Astrocyte (in vitro differentiated cells and primary cell): ENCODE data around the gene CACNB2.

Experiments used
- CTCF ChIP-seq: IDR thresholded peaks from 2 replicates; pipeline ENCODE4 v1.5.1; 2011; ENCODE audit warnings: low read depth, mild to moderate bottlenecking, inconsistent platforms, low read length, moderate library complexity; ENCODE audit not compliant: insufficient read depth
- EZH2 ChIP-seq: IDR thresholded peaks from 2 replicates; pipeline ENCODE4 v1.6.1; 2012; ENCODE audit warnings: mild to moderate bottlenecking, low read length, inconsistent platforms; ENCODE audit not compliant: insufficient read depth

DNA sequence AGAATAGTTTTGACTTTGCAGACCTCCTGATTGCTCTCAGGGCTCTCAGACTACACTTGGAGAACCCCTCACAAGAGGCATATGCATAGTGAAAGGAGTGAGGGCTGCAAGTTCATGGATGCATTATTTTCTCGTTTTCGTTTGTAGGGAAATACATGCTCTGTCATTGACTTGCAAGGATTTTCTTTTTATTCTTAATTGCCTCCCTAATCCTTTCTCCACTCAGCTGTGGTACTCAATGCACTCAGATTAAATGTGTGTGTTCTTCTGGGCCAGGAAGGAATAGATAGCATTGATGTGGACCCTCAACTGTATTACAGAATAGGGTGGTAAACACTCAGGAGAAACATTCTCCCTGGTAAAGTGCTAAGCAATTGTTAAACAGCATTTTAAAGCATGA, 188.7 kb downstream of the CACNB2 start:
- no peak for TF ChIP-seq CTCF
- TF ChIP-seq EZH2, result no peak
